GM18498 (cell line): Measurements from ENCODE around the gene REPIN1.

Experiments
- ATAC-seq: cut with Tn5 transposase; IDR thresholded peaks from one replicate; pipeline ENCODE4 v1.9.1; 2021; ENCODE audit warnings: mild to moderate bottlenecking, moderate library complexity; ENCODE audit not compliant: unreplicated experiment

REPIN1 gene

DNA sequence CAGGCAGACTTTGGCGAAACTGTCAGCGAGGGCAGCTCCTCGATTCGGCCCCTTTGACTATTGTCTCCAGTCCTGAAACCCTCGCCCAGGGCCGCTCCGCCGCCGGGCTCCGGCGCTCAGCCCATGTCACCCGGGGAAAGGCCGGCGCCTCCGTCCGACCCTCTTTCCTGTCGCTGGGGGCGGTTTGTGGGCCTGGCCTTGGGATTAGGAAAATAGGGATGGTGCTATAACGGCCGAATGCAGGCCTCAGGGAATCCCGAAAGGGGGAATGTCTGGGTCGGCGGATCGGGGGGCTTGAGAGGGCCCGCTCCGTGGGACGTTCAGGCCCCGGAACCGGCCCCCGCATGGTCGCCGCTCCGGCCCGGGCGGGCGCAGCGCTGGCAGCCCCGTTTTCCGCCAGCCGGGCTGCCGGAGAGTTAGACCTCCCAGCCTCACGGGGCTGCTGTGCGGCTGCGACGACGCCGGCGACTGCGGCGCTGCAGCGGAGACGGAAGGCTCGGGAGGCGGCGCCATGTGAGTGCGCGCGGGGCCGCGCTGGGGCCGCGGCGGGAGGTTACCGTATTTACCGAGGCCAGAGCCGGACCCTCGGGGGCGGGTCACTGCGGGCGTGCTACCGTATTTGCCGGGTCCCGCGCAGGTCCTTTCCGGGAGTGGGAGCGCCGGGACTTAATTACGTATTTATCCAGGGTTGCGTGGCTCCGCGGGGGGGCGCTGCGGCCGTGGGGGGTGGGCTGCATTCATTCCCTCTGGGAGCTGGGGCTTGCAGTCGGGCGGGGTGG is 36.4 kb downstream of the REPIN1 start:
- ATAC-seq = peak; percentile 57

DNA sequence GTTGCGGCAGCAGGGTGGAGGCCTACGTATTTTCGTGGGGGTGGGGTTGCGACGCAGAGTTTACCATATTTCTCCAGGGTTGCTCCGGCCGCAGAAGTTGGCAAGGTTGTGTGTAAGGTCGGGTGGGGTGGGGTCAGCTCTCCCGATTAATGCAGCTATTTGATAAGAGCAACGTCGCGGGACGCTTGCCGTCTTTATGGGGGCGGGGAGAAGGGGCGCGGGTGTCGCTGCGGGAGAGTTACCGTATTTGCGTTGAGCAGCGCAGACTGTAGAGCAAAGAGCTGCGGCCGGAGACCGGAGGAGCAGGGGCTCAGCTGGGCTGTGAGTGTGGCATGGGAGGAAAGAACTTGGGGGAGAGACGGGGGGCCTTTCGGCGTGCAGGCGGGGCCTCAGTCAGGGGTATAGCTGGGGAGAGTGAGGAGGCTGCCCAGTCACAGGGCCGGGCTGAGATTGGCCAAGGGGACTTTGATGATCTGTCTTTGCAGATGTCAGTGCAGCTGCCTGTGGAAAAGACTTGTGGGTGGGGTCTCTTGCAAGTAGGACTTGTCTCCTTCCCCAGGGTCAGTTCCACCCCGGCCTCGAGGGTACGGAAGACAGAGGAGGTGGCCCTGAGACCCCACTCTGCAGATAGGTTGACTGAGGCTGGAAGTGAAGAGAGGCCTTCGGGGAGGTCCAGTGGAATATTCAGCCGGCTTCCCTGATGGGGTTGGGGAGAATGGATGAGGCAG is 37.1 kb downstream of the REPIN1 start:
- ATAC-seq = no peak

DNA sequence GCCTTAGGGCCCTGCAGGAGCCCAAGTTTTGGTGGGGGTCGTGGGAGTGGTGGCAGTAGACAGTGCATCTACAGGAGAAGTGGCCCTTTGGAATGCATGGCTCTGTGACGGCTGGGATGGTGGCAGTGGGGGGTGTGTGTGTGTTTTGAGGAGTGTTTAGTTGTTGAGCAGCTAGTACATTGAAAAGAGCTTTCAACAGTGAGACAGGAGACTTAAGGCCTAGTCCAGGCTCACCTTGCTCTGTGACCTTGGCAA is 37.6 kb downstream of the REPIN1 start:
- no peak for ATAC-seq

DNA sequence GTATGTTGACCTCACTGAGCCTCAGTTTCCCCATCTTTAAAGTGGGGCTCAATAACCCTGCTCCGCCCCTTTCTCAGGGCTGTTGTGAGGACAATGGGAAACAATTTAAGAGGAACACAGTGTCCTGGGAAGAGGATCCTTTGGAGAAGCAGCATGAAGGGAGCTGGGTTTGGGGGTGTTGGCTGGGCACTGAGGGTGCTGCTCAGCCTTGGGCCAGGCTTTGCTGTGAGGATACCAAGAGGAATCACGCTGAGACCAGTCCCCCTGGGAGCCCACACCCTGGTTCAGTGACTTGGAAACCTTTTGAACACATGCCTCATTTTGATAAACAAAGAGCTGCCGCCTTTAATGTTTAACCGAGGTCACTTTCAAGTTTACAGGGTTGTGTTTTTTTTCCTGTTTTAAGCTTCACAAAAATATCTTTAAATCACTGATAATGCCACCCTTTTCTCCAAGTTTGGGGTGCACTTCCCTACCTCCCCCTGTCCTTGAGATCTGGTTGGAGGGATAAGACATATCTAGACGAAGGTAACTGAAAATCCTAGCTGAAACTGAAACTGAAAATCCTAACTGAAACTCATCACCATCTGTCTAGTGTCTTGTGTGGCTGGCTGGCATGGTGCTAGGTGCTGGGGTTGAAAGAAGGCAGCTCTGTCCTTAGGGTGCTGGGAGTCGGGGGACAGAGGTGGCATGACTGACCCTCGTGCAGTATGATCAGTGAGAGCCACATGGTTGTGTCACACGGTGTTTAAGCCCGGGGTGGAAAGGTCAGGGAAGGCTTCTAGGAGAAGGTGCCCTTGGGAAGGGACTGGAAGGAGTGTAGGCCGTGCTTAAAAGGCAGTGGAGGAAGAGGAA is 38.2 kb downstream of the REPIN1 start:
- ATAC-seq = peak; percentile 67

DNA sequence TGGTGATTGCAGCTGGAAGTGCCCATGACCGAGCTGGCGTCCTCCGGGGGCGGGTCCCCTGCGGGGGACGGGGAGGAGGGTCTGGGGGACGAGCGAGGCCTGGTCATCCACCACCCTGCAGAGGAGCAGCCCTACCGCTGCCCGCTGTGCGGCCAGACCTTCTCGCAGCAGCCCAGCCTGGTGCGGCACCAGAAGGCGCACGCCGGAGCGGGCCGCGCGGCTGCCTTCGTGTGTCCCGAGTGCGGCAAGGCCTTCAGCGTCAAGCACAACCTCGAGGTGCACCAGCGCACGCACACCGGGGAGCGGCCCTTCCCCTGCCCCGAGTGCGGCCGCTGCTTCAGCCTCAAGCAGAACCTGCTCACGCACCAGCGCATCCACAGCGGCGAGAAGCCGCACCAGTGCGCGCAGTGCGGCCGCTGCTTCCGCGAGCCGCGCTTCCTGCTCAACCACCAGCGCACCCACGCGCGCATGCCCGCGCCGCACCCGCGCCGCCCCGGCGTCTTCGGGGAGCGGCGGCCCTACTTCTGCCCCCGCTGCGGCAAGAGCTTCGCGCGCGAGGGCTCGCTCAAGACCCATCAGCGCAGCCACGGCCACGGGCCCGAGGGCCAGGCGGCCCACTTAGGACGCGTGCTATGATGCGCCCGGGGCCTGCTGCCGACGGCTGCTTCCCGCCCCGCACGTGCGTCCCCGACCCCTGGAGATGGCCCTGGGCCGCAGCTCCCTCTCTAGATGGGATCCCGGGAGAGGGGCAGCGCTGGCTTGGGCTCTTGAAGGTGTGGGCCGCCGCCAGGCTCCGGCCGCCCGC is 39.2 kb downstream of the REPIN1 start:
- no peak for ATAC-seq

DNA sequence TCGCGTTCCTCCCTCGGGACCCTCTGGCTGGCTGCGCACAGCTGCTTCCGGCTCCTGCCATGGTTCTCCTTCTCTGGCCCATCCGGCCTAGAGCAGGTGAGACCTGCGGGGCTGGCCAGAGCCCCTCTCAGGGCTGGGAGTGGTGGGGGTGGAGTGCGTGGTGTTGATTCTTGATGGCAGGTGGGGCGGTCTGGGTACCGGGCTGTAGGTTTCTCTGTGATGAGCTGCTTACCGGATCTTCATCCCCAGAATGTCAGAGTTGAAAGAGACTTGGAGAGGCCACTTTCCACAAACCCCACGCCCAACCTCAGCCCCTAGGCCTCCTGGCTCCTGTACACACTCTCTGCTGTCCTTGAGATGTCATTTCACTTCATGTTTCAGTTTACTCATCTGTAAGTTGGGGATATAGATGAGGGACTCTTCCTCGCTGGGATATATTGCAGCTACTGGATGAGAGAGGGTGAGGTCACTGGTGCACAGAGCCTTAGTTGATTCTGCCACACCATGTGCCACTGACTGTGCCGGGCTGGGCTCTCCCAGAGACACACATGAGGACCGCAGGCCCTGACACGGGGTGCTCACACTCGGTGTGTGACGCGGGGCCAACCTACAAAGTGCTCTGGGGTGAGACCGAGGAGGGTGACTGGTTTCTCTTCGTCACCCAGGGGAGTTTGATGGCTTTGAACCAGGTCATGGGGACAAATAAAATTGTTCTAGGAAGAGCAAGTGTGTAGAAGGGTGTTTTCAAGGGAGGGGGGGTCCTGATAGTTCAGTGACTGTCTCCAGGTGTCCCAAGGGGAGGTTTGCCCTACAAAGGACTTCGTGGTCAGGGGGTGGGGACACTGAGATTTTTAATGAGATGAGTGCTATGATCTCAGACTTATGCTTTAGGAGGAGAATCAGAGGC is 40.0 kb downstream of the REPIN1 start:
- peak; percentile 25 for ATAC-seq

- no peak for ATAC-seq
Observed at GRCh38 chr7:150409300-150410030, 40.8 kb downstream of the REPIN1 start.

DNA sequence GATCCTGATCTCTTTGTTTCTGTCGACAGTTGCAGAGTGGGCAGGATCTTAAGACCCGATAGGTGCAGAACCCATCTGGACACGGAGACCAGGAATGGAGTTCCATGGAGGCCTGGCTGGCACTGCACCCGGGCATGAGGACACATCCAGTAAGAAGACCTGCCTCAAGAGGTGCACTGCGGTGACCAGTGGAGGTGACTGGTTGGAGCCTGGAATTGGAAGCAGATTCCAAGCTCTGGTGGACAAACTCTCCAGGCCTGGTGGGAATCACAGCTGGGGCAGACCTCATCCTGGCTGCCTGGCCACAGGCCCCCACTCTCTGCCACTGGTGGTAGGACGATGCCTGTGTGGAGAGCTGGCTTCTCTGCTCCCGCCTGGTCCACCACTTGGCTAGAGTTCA is 41.5 kb downstream of the REPIN1 start:
- no peak for ATAC-seq

GRCh38 chr7:150410680-150411346 is 42.2 kb downstream of the REPIN1 start:
- no peak for ATAC-seq

GRCh38 chr7:150411606-150412005 is 43.0 kb downstream of the REPIN1 start:
- no peak for ATAC-seq

- no peak for ATAC-seq
Observed at GRCh38 chr7:150412016-150412415, 43.4 kb downstream of the REPIN1 start.

DNA sequence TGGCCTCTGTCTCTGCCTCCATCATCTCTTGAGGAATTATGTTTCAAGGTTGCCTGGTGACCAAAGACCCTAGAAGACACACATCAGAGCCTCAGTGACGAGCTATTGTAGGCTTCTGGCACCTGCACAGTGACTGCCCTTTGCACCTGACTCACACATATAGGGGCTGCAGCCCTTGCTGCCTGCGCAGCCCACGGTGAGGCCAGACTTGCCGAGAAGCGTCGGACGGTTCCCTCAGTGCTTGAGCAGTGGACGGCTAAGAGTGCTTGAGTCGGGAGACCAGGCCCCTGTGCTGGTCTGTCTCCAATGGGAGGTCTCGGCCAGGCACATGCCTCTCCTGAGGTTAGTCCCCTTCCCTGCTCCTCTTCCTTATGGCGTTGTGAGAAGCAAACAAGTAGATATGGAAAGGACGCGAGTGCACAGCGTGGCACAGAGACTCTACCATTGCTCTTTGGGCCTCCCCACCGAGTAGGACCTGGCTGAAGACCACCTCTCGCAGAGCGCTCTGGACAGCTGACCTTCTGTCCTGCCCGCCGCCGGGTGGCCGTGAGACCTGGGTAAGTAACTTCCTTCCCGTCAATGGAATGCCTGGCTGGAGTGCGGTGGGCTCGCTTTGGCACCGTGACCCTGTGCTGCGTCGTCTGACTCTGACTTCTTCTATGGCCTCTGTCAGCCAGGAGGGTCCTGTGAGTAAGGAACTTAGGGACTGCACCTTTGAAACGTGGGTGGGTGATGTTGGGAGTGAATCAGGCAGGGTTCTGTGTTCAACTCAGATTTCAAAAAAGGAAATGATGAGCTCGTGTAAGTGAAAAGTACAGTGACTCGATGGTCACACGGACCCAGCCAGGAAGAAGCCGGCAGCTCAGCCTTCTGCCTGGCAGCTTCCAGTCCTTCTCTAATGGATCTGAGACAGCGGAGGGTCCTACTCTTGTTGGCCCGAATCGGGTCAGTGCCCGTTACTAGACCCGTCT is 44.2 kb downstream of the REPIN1 start:
- ATAC-seq = no peak

DNA sequence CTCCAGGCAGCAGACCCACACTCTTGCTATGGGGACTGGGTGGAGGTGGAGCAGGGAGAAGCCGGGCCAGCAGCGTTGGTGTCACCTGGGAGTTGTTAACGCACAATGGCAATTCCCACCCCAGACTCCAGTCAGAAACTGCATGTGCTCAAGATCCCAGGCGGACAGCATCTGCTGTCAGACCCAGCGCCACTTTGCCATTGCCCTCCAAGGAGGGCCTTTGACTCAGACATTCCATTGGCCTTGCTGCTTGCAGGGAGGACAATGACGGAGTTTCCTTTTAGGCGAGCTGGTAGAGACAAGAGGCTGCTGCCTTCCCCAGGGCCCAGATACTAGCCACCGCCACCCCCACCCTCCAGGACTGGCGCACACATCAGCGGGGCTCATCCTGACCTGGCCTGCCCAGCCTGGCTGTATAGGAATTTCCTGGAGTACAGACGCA is 45.0 kb downstream of the REPIN1 start:
- no peak for ATAC-seq

GRCh38 chr7:150415161-150416153 is 46.8 kb downstream of the REPIN1 start:
- ATAC-seq = no peak

DNA sequence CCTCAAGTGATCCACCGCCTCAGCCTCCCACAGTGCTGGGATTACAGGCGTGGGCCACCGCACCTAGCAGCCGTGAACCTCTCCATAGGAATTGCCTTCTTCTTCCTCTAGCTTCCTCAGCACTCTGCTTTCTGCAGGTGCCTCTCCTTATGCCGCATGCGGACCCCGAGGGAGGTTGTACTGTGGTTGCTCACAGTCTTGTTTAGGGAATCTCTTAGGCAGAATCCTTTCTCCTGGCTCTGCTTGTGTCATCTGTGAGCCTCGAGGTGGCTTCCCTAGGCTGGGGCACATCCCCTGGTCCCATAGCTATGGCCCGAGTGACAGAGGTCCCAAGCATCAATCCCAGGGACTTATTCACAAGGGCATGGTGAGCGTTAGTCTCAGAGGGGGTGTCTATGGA is 48.6 kb downstream of the REPIN1 start:
- ATAC-seq = no peak

GRCh38 chr7:150417863-150418262 is 49.2 kb downstream of the REPIN1 start:
- ATAC-seq = no peak
